Measurements from ENCODE around the gene SEL1L2.
A peak's percentile ranks its signal among the peaks of the same experiment; 100 is the strongest.
"Not testable (repeated sequence)": the region's sequence is repeated elsewhere in the genome, so short reads cannot be mapped to it uniquely, and the experiment has no call there.

Gene SEL1L2

DNA sequence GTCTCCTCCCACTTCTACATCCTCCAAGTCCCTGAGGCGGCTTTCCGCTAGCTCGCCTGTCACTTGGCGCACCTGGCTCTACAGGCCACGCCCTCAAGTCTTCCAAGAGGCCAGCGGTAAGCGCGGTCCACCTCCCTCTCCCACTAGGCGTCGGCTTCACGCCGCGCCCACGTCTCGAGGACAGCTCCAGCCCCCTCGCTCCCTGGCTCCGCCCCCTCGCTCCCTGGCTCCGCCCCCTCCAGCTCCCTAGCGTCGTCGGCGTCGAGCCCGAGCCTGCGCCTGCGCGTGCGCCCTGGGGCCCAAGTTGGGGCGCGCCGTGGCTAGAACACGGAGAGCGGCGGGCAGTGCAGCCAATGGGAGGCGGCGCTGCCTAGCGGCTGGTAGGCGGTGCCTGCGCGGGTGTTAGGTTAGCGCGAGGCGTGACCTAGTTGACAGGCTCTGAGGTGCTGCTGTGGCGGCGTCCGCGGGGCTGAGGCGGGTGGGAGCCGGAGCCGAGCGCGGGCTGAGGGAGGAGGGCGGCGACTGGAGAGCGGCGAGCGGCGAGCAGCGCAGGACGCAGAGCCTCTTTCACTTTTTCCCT, 4.8 kb upstream of the SEL1L2 start, which contains the start of gene MACROD2:
Gene MACROD2, plus strand, starts transcription at position 431 of the 580 bp plus-strand sequence.
- Histone ChIP-seq H3K4me3 (ENCODE audit: low read depth, low read length) (peak within 1 kb of the TSS; percentile 56), H3K9ac (no peak within 1 kb of the TSS), H3K4me2 (ENCODE audit: low read length) (peak within 1 kb of the TSS; percentile 71), H3K36me3 (ENCODE audit: control insufficient read depth, insufficient read depth, low read length) (no peaks in the 10 kb centered on the region), H3K4me1 (no peaks in the 10 kb centered on the region), H3K27ac (peak within 1 kb of the TSS; percentile 36), H3K79me2 (no peaks in the 10 kb centered on the region), H2AFZ (peak within 1 kb of the TSS; percentile 90), H3K9me3 (ENCODE audit: control insufficient read depth, low read length) (peaks cover 4% of the 10 kb centered on the region), H3K27me3 (ENCODE audit: control insufficient read depth, insufficient read depth, low read length) (no peaks in the 10 kb centered on the region)
- TF ChIP-seq, protein P1, sequence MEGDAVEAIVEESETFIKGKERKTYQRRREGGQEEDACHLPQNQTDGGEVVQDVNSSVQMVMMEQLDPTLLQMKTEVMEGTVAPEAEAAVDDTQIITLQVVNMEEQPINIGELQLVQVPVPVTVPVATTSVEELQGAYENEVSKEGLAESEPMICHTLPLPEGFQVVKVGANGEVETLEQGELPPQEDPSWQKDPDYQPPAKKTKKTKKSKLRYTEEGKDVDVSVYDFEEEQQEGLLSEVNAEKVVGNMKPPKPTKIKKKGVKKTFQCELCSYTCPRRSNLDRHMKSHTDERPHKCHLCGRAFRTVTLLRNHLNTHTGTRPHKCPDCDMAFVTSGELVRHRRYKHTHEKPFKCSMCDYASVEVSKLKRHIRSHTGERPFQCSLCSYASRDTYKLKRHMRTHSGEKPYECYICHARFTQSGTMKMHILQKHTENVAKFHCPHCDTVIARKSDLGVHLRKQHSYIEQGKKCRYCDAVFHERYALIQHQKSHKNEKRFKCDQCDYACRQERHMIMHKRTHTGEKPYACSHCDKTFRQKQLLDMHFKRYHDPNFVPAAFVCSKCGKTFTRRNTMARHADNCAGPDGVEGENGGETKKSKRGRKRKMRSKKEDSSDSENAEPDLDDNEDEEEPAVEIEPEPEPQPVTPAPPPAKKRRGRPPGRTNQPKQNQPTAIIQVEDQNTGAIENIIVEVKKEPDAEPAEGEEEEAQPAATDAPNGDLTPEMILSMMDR (IDR thresholded peaks at IDR 0.05) = peak; percentile 5

DNA sequence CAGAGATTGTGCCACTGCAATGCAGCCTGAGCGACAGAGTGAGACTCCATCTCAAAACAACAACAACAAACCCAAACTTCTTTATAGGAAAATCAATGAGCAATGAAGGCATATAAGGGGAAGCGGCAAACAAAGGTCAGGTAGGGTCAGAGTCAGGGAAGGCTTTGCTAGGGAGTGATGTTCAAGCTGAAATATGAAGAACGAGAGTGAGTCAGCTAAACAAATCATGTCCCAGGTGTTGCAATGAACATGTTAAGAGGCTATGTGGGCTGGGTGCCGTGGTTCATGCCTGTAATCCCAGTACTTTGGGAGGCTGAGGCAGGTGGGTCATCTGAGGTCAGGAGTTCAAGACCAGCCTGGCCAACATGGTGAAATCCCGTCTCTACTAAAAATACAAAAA, 1.5 kb upstream of the SEL1L2 start:
- not testable (repeated sequence) for H3K79me2 ChIP-seq; H3K4me2 ChIP-seq (ENCODE audit: low read length); H3K27me3 ChIP-seq (ENCODE audit: control insufficient read depth, insufficient read depth, low read length); H2AFZ ChIP-seq; H3K36me3 ChIP-seq (ENCODE audit: control insufficient read depth, insufficient read depth, low read length); H3K4me3 ChIP-seq (ENCODE audit: low read depth, low read length); H3K9me3 ChIP-seq (ENCODE audit: control insufficient read depth, low read length); H3K9ac ChIP-seq; H3K4me1 ChIP-seq; H3K27ac ChIP-seq

DNA sequence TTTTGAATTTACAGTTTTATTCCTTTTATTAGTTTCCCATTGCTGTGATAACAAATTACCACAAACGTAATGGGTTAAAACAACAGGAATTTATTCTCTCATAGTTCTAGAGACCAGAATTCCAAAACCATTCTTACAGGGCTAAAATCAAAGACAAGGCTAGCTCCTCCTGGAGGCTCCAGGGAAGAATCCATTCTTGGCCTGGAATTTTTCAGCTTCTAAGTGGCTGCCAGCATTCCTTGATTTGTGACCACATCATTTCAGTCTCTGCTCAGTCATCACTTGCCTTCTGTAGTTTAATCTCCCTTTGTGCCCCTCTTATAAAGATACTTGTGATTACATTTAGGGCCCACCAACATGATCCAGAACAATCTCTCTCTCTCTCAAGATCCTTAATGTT, 897 bp upstream of the SEL1L2 start:
- no peaks in the 10 kb centered on the region for H3K4me1 ChIP-seq
- no peak overlapping the region for H2AFZ ChIP-seq
- no peak overlapping the region for H3K4me2 ChIP-seq (ENCODE audit: low read length)
- H3K36me3 ChIP-seq (ENCODE audit: control insufficient read depth, insufficient read depth, low read length) = no peaks in the 10 kb centered on the region
- no peak overlapping the region for H3K27ac ChIP-seq
- H3K4me3 ChIP-seq (ENCODE audit: low read depth, low read length) = no peak overlapping the region
- TF ChIP-seq, protein P1 (IDR thresholded peaks at IDR 0.05) = no peak
- H3K9me3 ChIP-seq (ENCODE audit: control insufficient read depth, low read length) = peaks cover 4% of the 10 kb centered on the region
- H3K27me3 ChIP-seq (ENCODE audit: control insufficient read depth, insufficient read depth, low read length) = no peaks in the 10 kb centered on the region
- no peaks in the 10 kb centered on the region for H3K79me2 ChIP-seq
- no peak overlapping the region for H3K9ac ChIP-seq

GRCh38 chr20:13984211-13984610, 6.2 kb downstream of the SEL1L2 start:
- no peak overlapping the region for H3K4me3 ChIP-seq (ENCODE audit: low read depth, low read length)

DNA sequence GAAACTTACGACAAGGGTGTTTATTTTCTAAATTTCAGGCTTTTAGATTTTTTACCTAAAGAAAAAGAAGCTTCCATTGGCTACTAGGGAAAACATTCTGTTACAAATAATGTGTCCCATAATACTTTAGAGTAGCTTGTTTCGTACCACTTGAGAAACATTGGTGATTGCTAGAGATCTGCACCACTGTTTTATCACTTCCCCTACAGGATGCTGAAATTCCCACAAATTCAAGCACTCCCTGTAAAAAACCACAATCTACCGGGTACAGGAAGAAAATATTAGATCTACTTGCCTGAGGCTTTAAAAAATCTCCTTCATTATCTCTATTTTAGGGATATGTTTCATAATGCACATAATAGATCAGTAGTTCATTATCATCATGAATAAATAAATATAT, 29.9 kb downstream of the SEL1L2 start:
- H3K9ac ChIP-seq = no peak overlapping the region
- H3K79me2 ChIP-seq = no peaks in the 10 kb centered on the region
- H3K27ac ChIP-seq = no peak overlapping the region
- H3K4me1 ChIP-seq = no peaks in the 10 kb centered on the region
- TF ChIP-seq, protein P1 (IDR thresholded peaks at IDR 0.05) = no peak
- no peak overlapping the region for H2AFZ ChIP-seq
- H3K4me3 ChIP-seq (ENCODE audit: low read depth, low read length) = no peak overlapping the region
- no peaks in the 10 kb centered on the region for H3K9me3 ChIP-seq (ENCODE audit: control insufficient read depth, low read length)
- no peaks in the 10 kb centered on the region for H3K27me3 ChIP-seq (ENCODE audit: control insufficient read depth, insufficient read depth, low read length)
- no peak overlapping the region for H3K4me2 ChIP-seq (ENCODE audit: low read length)
- no peaks in the 10 kb centered on the region for H3K36me3 ChIP-seq (ENCODE audit: control insufficient read depth, insufficient read depth, low read length)

More at GRCh38 chr20:13984211-13984610, 6.2 kb downstream of the SEL1L2 start:
- no peaks in the 10 kb centered on the region for H3K36me3 ChIP-seq (ENCODE audit: control insufficient read depth, insufficient read depth, low read length)
- no peak overlapping the region for H2AFZ ChIP-seq
- no peak overlapping the region for H3K4me2 ChIP-seq (ENCODE audit: low read length)
- no peaks in the 10 kb centered on the region for H3K9me3 ChIP-seq (ENCODE audit: control insufficient read depth, low read length)
- TF ChIP-seq, protein P1 (IDR thresholded peaks at IDR 0.05) = no peak
- no peaks in the 10 kb centered on the region for H3K4me1 ChIP-seq
- no peaks in the 10 kb centered on the region for H3K79me2 ChIP-seq
- no peak overlapping the region for H3K27ac ChIP-seq
- no peaks in the 10 kb centered on the region for H3K27me3 ChIP-seq (ENCODE audit: control insufficient read depth, insufficient read depth, low read length)
- no peak overlapping the region for H3K9ac ChIP-seq
